ENCODE results near the gene DUSP8. TPM values are rescaled to one million over a fixed set of nuclear protein-coding genes. Genes with fewer than 3 reads are reported as not detected.

DUSP8 gene
- total RNA-seq, 4 donors from 2014 or later: 2.5 to 18.4 (median 13.2) TPM

DNA sequence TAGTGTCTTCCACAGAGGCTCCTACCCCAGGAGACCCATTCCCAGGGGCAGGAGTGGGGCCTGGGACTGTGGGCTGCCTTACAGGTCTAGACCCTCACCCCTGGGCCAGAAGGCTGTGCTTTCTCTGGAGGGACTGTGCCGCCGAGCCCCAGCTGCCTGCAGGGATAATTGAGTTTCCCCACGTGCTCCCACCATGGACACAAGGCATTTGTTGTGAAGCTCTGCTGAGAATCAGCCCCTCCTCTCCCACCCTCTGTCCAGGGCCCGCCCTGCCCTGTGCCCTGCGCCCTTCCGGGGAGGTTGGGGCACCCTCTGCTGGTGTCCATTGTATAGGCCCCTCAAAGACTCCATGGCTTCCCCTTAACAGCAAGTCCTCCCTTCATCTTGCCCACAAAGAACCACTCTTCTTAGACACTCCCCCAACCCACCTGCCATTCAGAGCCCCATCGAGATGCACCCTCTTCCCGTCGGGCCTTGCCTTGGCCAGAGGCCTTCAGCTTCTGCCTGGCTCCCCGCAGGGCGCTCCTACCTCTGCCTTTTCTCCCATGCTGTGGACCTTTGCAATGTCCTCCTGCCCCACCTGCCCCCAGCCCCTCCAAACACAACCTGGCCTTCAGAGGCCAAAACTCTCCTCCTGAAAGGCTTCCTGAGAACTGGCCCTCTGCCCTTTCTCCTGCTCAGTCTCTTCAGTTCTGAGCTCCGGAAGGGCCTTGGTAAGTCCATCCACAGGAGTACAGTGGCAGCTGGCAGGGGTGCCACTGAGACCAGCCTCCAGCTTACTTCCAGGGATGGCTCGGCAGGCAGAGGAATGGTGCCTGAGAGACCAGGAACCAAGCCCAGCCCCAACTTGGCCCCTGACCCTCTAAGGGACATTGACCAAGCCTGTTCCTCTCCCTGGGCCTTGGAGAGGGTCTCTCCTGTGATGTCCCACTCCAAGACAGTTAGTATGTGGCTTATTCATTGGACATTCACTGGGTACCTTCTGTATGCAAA is 22.4 kb downstream of the DUSP8 start:
- no peaks in the 10 kb centered on the region for H3K9me3 ChIP-seq
- no peaks in the 10 kb centered on the region for H3K36me3 ChIP-seq
- no peak overlapping the region for H3K4me3 ChIP-seq
- H3K27ac ChIP-seq: peak overlapping the region in 1 of 4 donors; percentile 9
- no peak for DNase-seq
- H3K27me3 ChIP-seq: peaks cover 0 to 8% of the 10 kb centered on the region in 2 donors
- TF ChIP-seq, protein P1, sequence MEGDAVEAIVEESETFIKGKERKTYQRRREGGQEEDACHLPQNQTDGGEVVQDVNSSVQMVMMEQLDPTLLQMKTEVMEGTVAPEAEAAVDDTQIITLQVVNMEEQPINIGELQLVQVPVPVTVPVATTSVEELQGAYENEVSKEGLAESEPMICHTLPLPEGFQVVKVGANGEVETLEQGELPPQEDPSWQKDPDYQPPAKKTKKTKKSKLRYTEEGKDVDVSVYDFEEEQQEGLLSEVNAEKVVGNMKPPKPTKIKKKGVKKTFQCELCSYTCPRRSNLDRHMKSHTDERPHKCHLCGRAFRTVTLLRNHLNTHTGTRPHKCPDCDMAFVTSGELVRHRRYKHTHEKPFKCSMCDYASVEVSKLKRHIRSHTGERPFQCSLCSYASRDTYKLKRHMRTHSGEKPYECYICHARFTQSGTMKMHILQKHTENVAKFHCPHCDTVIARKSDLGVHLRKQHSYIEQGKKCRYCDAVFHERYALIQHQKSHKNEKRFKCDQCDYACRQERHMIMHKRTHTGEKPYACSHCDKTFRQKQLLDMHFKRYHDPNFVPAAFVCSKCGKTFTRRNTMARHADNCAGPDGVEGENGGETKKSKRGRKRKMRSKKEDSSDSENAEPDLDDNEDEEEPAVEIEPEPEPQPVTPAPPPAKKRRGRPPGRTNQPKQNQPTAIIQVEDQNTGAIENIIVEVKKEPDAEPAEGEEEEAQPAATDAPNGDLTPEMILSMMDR (IDR thresholded peaks at IDR 0.05): no peak
- no peak for TF ChIP-seq POLR2A (IDR thresholded peaks at IDR 0.05)
- H3K4me1 ChIP-seq: peaks cover 0 to 32% (median 25%) of the 10 kb centered on the region in 4 donors

DNA sequence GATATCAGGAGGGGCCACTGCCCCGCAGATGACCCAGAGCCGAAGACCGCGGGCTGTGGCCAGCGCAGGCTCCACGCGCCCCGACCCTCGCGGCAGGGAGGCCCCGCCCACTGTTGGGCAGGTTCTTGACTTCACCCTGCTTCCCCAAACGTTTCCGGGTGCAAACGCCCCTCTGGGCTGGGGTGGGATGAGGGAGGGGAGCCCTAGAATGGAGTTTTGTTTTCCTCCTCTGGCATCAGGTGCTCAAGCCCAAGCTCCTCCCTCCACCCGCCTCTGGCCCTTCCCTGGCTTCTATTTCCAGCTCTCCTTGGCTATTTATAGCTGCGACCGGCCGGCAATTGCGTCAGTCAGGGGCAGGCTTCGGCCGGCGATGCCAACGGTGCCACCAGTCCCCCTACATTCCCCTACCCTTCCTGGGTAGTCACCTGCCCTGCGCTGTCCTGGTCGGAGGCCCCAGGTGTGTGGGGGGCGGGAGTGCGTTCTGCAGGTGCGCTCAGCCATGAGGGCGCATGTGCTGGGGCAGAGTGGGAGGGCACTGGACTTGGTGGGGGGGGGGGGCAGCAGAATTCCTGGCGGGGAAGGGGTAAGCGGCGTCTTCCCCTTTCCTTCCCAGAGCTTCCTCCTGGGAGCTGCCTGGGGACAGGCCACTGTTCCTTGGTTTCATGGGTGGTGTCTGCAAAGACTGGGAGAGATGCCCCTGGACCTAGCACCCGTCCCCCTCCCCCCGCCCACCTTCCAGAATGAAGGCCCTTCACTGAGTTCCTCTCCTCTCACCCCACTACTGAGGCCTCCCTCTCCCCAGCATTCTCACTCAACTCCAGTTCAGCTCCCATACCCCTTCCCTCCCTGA is 23.6 kb downstream of the DUSP8 start:
- peaks cover 0 to 8% of the 10 kb centered on the region in 2 donors for H3K27me3 ChIP-seq

DNA sequence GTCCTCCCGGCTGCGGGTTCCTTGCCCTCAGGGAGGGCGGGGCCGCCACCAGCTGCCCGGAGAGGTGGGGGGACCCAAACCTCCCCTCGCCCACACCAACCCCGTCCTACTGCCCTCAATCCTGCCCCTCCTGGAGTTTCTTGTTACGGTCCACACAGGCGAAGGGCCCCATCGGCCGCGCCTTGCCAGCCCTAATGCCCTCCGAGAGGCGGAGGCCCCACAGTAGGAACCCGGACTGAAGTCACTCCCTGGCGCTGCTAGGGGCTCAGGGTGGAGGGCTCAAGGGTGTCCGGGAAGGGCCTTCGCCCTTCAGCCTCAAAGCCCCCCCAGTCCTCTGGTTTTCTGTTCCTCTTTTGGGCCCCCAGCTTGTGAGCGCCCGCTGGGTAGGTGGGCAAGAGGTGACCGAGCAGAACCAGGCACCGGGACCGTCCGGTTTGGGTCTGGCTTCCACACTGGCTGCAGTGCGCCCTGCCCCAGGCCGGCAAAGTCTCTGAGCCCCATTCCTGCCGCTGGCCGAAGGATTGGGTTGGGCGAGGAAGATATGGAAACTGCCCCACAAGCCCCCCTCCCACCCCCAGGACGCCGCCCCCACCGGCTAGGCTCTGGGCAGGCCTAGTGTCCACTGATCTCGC is 24.5 kb downstream of the DUSP8 start:
- H3K4me3 ChIP-seq: peak overlapping the region in 3 of 4 donors; percentile 42 to 61 (median 53)
- H3K27ac ChIP-seq: peak overlapping the region in 3 of 4 donors; percentile 5 to 55 (median 23)
- H3K9me3 ChIP-seq: no peaks in the 10 kb centered on the region
- no peak for TF ChIP-seq POLR2A (IDR thresholded peaks at IDR 0.05)
- TF ChIP-seq, protein P1 (IDR thresholded peaks at IDR 0.05): no peak
- peaks cover 0 to 29% (median 25%) of the 10 kb centered on the region in 4 donors for H3K4me1 ChIP-seq
- no peak for DNase-seq
- peaks cover 0 to 8% of the 10 kb centered on the region in 2 donors for H3K27me3 ChIP-seq
- no peaks in the 10 kb centered on the region for H3K36me3 ChIP-seq

More for the DNA sequence above, 23.6 kb downstream of the DUSP8 start:
- H3K36me3 ChIP-seq: no peaks in the 10 kb centered on the region
- H3K4me1 ChIP-seq: peaks cover 0 to 29% (median 25%) of the 10 kb centered on the region in 4 donors
- peak overlapping the region in 3 of 4 donors; percentile 6 to 53 (median 34) for H3K4me3 ChIP-seq
- H3K27ac ChIP-seq: peak overlapping the region in 2 of 4 donors; percentile 23 to 55
- TF ChIP-seq POLR2A (IDR thresholded peaks at IDR 0.05): peak in 1 of 2 donors; percentile 52
- TF ChIP-seq, protein P1 (IDR thresholded peaks at IDR 0.05): no peak
- H3K9me3 ChIP-seq: no peaks in the 10 kb centered on the region
- DNase-seq: peak in 2 of 3 donors; percentile 79 to 80

- Histone ChIP-seq H3K27ac (peak overlapping the region in 3 of 4 donors; percentile 5 to 55 (median 37)), H3K27me3 (peaks cover 0 to 8% of the 10 kb centered on the region in 2 donors), H3K36me3 (no peaks in the 10 kb centered on the region), H3K9me3 (no peaks in the 10 kb centered on the region), H3K4me3 (peak overlapping the region; percentile 20 to 61 (median 48)), H3K4me1 (peaks cover 0 to 29% (median 25%) of the 10 kb centered on the region in 4 donors)
- DNase-seq: peak in 2 of 3 donors; percentile 70 to 79
- TF ChIP-seq POLR2A (IDR thresholded peaks at IDR 0.05): no peak
- TF ChIP-seq, protein P1 (IDR thresholded peaks at IDR 0.05): peak in 5 of 6 experiments; percentile 25 to 88 (median 80)
Observed at GRCh38 chr11:1546536-1547466, 25.3 kb downstream of the DUSP8 start.

Measured in Peyer's patch (tissue), 4 donors.